KMS-11 (cell line): ENCODE results near the gene DIP2C.

Experiments used
- H2AFZ ChIP-seq: fragments of 200-600 bp; sonication (generic); 2 replicates; pipeline ENCODE4 v1.6.1; 2016; ENCODE audit warnings: antibody characterized with exemption, mixed run types, low read depth
- H3K27ac ChIP-seq: fragments of 200-600 bp; sonication (generic); 2 replicates; pipeline ENCODE4 v1.6.1; 2016; ENCODE audit warnings: mild to moderate bottlenecking, mixed run types
- H3K27me3 ChIP-seq: fragments of 200-600 bp; sonication (generic); 2 replicates; pipeline ENCODE4 v1.6.1; 2017; ENCODE audit warnings: mild to moderate bottlenecking, low read depth, mixed run types, moderate library complexity; ENCODE audit not compliant: insufficient read depth
- H3K36me3 ChIP-seq: fragments of 200-600 bp; sonication (generic); 2 replicates; pipeline ENCODE4 v1.6.1; 2017; ENCODE audit warnings: mild to moderate bottlenecking, mixed run types; ENCODE audit not compliant: insufficient read depth
- H3K4me1 ChIP-seq: fragments of 200-600 bp; sonication (generic); 2 replicates; pipeline ENCODE4 v1.6.1; 2016; ENCODE audit warnings: mild to moderate bottlenecking, low read depth, mixed run types; ENCODE audit not compliant: poor library complexity, severe bottlenecking
- H3K4me2 ChIP-seq: fragments of 200-600 bp; sonication (generic); 2 replicates; pipeline ENCODE4 v1.7.0; 2016; ENCODE audit warnings: mild to moderate bottlenecking, mixed run types
- H3K4me3 ChIP-seq: fragments of 200-600 bp; sonication (generic); IDR thresholded peaks from 2 replicates; pipeline ENCODE4 v1.6.1; 2017; ENCODE audit warnings: low read depth, low read length, mixed read lengths; ENCODE audit not compliant: insufficient read depth
- H3K79me2 ChIP-seq: fragments of 200-600 bp; sonication (generic); 2 replicates; pipeline ENCODE4 v1.6.1; 2016; ENCODE audit warnings: low read depth, mixed run types; ENCODE audit not compliant: insufficient read depth
- H3K9ac ChIP-seq: fragments of 200-600 bp; sonication (generic); 2 replicates; pipeline ENCODE4 v1.6.1; 2016; ENCODE audit warnings: mild to moderate bottlenecking, mixed run types
- H4K20me1 ChIP-seq: fragments of 200-600 bp; sonication (generic); 2 replicates; pipeline ENCODE4 v1.6.1; 2016; ENCODE audit warnings: mild to moderate bottlenecking, mixed run types; ENCODE audit not compliant: insufficient read depth
- TF ChIP-seq, protein P1 (sequence below): fragments of 200-600 bp; sonication (generic); conservative IDR thresholded peaks from 2 replicates; pipeline ENCODE4 v1.6.1; 2017; ENCODE audit warnings: low read depth, mild to moderate bottlenecking, antibody characterized with exemption, low read length, moderate library complexity, mixed read lengths

Gene DIP2C

DNA sequence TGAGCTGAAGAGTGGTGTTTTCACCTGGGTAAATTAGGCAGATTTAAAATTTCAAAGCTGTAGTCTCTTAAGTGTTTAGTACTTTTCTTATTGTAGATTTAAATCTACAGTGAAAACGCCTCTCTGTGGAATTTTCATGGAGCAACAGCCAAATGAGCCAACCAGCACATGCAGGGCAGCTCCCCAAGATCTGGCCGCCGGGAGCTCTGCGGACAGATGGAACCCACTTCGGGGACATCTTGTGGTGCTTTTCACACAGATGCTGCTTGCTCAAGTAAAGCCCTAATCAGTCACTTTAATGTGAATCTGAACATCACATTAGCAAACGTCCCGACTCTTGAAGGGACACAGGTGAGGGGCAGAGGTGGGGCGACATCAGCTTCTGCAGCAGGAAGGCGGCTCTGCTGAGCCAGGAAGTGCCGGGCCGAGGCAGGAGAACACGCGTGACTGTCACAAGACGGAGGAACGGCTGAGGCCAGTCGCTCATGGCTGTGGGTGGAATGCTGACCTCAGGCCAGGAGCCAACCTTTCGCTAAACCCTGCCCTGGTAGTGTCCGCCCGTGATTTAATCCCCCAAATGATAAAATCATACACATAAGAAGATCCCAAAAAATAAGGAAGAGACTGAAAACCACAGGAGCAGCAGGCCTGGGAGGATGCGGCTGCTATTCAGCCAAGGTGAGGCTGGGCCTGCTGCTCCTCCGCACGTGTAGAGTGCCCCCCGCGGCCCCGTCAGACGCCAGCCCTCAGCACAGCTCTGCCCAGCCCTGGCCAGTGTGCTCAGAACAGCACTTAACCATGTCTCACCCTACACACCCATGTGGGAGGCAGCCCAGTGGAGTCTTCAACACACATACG is 297.4 kb downstream of the DIP2C start:
- no peak overlapping the region for H3K4me3 ChIP-seq

DNA sequence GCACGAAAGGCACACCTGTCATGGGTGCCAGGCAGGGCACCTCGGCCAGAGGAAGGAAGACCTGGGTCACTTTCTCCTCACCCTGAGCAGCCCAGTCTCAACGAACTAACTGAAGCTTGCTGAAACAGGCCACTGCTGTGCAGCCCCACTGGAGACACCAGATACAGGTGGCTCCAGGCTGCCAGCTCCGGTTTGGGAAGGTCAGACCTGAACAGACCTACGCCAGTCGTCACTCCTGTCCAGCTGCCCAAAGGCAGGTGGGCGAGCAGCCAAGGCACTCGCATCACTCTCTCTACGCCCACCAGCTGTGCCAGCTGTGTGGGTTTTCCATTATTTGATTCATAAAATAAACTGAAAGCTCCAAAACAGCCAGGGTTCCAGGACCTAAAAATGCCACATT is 298.2 kb downstream of the DIP2C start:
- H3K4me3 ChIP-seq = no peak overlapping the region
- H3K4me1 ChIP-seq = no peaks in the 10 kb centered on the region
- H2AFZ ChIP-seq = no peak overlapping the region
- H3K79me2 ChIP-seq = no peaks in the 10 kb centered on the region
- TF ChIP-seq, protein P1, sequence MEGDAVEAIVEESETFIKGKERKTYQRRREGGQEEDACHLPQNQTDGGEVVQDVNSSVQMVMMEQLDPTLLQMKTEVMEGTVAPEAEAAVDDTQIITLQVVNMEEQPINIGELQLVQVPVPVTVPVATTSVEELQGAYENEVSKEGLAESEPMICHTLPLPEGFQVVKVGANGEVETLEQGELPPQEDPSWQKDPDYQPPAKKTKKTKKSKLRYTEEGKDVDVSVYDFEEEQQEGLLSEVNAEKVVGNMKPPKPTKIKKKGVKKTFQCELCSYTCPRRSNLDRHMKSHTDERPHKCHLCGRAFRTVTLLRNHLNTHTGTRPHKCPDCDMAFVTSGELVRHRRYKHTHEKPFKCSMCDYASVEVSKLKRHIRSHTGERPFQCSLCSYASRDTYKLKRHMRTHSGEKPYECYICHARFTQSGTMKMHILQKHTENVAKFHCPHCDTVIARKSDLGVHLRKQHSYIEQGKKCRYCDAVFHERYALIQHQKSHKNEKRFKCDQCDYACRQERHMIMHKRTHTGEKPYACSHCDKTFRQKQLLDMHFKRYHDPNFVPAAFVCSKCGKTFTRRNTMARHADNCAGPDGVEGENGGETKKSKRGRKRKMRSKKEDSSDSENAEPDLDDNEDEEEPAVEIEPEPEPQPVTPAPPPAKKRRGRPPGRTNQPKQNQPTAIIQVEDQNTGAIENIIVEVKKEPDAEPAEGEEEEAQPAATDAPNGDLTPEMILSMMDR = no peak
- peaks cover 10% of the 10 kb centered on the region; the same call in 1 of the 2 replicates for H3K36me3 ChIP-seq
- H3K27ac ChIP-seq = no peak overlapping the region
- no peak overlapping the region for H3K9ac ChIP-seq
- H3K4me2 ChIP-seq = no peak overlapping the region
- no peaks in the 10 kb centered on the region for H3K27me3 ChIP-seq
- no peaks in the 10 kb centered on the region for H4K20me1 ChIP-seq

More for the DNA sequence above, 297.4 kb downstream of the DIP2C start:
- TF ChIP-seq, protein P1 = no peak
- Histone ChIP-seq H4K20me1 (no peaks in the 10 kb centered on the region), H3K27me3 (no peaks in the 10 kb centered on the region), H3K79me2 (no peaks in the 10 kb centered on the region), H3K27ac (no peak overlapping the region), H3K9ac (no peak overlapping the region), H3K4me1 (no peaks in the 10 kb centered on the region), H3K36me3 (peaks cover 7% of the 10 kb centered on the region; the same call in 1 of the 2 replicates), H2AFZ (no peak overlapping the region), H3K4me2 (no peak overlapping the region)

DNA sequence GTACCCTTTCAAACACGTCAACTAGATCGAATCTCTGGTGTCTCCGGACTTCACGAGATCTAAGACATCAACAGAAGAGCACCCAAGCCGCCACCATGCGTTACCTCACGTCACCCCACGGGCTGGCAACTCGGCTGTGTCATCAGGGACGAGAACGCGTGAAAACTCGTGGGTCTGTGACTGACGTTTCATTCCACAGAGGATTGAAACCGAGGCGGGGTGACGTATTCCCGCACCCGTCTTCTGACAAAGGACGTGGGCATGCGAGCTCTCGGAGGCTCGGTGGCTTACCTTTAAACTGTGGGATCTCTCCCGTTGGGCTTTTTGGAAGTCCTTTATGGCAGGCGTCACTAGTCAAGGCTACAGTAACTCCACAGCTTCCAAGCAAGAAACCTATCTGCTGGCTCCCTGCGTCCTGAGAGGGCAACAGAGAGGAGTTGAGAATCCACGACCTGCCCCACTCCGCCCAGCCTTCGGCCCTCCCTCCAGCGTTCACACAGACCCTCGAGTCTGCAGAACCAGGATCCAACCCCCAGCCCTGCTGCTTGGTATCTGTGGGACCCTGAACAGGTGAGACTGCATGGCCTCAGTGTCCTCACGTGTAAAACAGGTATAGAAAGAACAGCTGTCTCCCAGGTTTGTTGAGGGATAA is 298.9 kb downstream of the DIP2C start:
- no peaks in the 10 kb centered on the region for H3K4me1 ChIP-seq
- H3K27me3 ChIP-seq = no peaks in the 10 kb centered on the region
- H3K4me3 ChIP-seq = no peak overlapping the region
- H3K27ac ChIP-seq = no peak overlapping the region
- no peaks in the 10 kb centered on the region for H4K20me1 ChIP-seq
- no peaks in the 10 kb centered on the region for H3K79me2 ChIP-seq
- TF ChIP-seq, protein P1 = no peak
- no peak overlapping the region for H3K4me2 ChIP-seq
- peaks cover 10% of the 10 kb centered on the region; the same call in 1 of the 2 replicates for H3K36me3 ChIP-seq
- no peak overlapping the region for H2AFZ ChIP-seq
- no peak overlapping the region for H3K9ac ChIP-seq

DNA sequence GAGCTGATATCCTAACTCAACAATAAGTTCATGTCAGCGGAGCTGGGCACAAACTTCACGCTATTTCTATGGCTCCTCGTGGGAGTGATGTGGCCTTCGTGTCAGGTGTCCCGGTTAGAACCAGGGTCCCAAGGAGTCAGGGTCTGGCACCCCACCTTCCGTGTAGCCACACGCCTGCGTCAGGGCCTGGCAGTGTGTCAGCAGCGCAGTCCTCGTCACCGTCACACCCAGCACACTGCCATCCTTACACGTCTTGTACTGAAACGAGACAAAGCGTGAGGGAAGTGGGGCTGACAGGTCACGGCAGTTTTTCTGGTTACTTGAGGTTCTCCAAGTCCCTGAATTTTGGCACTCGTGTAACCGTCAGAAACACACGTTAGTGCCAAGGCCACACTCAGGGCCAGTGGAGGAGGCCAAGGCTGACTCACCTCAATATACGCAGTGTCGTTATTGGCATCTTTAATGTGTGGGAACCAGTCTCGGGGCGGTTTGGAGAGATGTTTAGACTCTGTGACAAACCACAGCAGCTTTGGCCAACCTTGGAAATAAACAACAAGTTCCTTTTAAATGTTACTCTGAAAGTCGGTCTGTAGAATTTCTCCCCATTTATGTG is 299.5 kb downstream of the DIP2C start:
- no peak overlapping the region for H3K4me2 ChIP-seq
- peaks cover 10% of the 10 kb centered on the region; the same call in 1 of the 2 replicates for H3K36me3 ChIP-seq
- H3K9ac ChIP-seq = no peak overlapping the region
- no peaks in the 10 kb centered on the region for H3K4me1 ChIP-seq
- no peak overlapping the region for H3K4me3 ChIP-seq
- H2AFZ ChIP-seq = no peak overlapping the region
- H4K20me1 ChIP-seq = no peaks in the 10 kb centered on the region
- H3K27me3 ChIP-seq = no peaks in the 10 kb centered on the region
- no peak overlapping the region for H3K27ac ChIP-seq
- H3K79me2 ChIP-seq = no peaks in the 10 kb centered on the region
- TF ChIP-seq, protein P1 = no peak
